Caco-2 (cell line): Measurements from ENCODE around the gene FBLN5. TPM values are rescaled to one million over a fixed set of nuclear protein-coding genes. Genes with fewer than 3 reads are reported as not detected.

ENCODE experiments used
- BruUV-seq: library from RNA; stranded (reverse); fragments of 400-500 nt; replicated peaks from 2 replicates; lab custom pipeline; 2021; lab: Mats Ljungman, UMichigan
- CTCF ChIA-PET: fragments of 300-600 bp; sonication (Branson Sonifier 250); formaldehyde crosslinking; loops from one replicate; lab custom pipeline; 2022; ENCODE audit warnings: antibody characterized with exemption; lab: Charles Lee
- POLR2A ChIA-PET: fragments of 300-600 bp; sonication (Branson Sonifier 250); formaldehyde crosslinking; loops from one replicate; lab custom pipeline; 2022; ENCODE audit warnings: antibody characterized with exemption; lab: Charles Lee
- DNase-seq, 2 experiments: peaks; one replicate each; pipeline versions ENCODE4 v3.0.0 to v3.0.0-alpha.2; 2020 to 2022
- H3K27me3 ChIP-seq: replicated peaks from 2 replicates; pipeline ENCODE4 v1.6.0; 2011; ENCODE audit warnings: low read length; ENCODE audit not compliant: control insufficient read depth, insufficient read depth
- H3K36me3 ChIP-seq: 2 replicates; pipeline ENCODE4 v1.5.1; 2011; ENCODE audit warnings: low read length; ENCODE audit not compliant: control insufficient read depth, insufficient read depth
- H3K4me1 ChIP-seq: fragments of 250-450 bp; sonication (Bioruptor Pico); 2 replicates; pipeline ENCODE4 v1.5.1; 2020; ENCODE audit warnings: mild to moderate bottlenecking
- H3K4me3 ChIP-seq: 2 replicates; pipeline ENCODE4 v1.5.1; 2011; ENCODE audit warnings: low read depth, mild to moderate bottlenecking, control low read depth, low read length
- H3K9me3 ChIP-seq: fragments of 250-450 bp; sonication (Bioruptor Pico); 2 replicates; pipeline ENCODE4 v1.5.1; 2020; ENCODE audit warnings: mild to moderate bottlenecking, moderate library complexity
- H3K27ac Mint-ChIP-seq: one replicate; pipeline ENCODE4 v1.8.0; 2022; ENCODE audit warnings: mixed read lengths; ENCODE audit not compliant: unreplicated experiment
- H3K27me3 Mint-ChIP-seq: one replicate; pipeline ENCODE4 v1.8.0; 2022; ENCODE audit warnings: mixed read lengths; ENCODE audit not compliant: insufficient read depth, unreplicated experiment
- H3K36me3 Mint-ChIP-seq: one replicate; pipeline ENCODE4 v1.8.0; 2022; ENCODE audit warnings: mild to moderate bottlenecking, mixed read lengths; ENCODE audit not compliant: insufficient read depth, unreplicated experiment
- H3K4me1 Mint-ChIP-seq: one replicate; pipeline ENCODE4 v1.8.0; 2022; ENCODE audit warnings: low read depth, mixed read lengths; ENCODE audit not compliant: unreplicated experiment
- H3K4me3 Mint-ChIP-seq: one replicate; pipeline ENCODE4 v1.8.0; 2022; ENCODE audit warnings: mild to moderate bottlenecking, moderate library complexity, mixed read lengths; ENCODE audit not compliant: unreplicated experiment
- H3K9me3 Mint-ChIP-seq: one replicate; pipeline ENCODE4 v1.8.0; 2022; ENCODE audit warnings: mixed read lengths; ENCODE audit not compliant: unreplicated experiment
- intact Hi-C: fragments of 100-400 bp; cut with micrococcal nuclease; formaldehyde crosslinking; loops from one replicate; pipeline ENCODE4 v1.10.0; 2022; ENCODE audit not compliant: unreplicated experiment
- total RNA-seq: library from RNA; stranded (reverse); gene quantifications from 2 replicates; pipeline ENCODE4 v1.2.3, GENCODE V29; 2022
- TF ChIP-seq, protein P1 (sequence below), 2 experiments: fragments of 200-600 bp in 1 of 2; IDR thresholded peaks; 1 replicate in 1 of 2; 2 replicates in 1 of 2; pipeline versions ENCODE4 v1.5.1 to v1.8.0; 2011 to 2022; ENCODE audit warnings: antibody characterized with exemption in 1 of 2, control low read depth in 1 of 2, inconsistent platforms in 1 of 2, low read depth in 1 of 2, low read length in 1 of 2, mild to moderate bottlenecking in 1 of 2, moderate library complexity in 1 of 2; ENCODE audit not compliant: insufficient read depth in 1 of 2, severe bottlenecking in 1 of 2, unreplicated experiment in 1 of 2

Gene FBLN5
- total RNA-seq, 1 experiment from 2014 or later = 13.9 TPM

DNA sequence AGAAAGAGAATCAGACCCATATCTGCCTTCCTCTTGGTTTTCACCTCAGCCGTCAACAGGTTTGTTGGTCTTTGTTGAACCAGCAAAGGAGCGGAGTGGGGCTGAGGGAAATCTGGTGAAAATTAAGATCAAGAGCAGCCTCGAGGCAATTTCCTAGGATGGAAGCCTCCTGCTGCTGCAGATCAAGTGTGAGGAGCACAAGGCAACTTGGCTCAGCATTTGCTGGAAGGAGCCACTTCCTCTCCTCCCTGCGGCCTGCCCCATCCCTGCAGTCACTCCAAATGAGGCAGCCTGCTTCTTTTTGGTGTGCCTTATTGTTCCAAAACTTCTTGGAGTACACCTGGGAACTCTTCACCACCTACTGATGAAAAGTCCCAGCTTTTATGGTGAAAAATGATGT lies 85.1 kb downstream of the FBLN5 start:
- intact Hi-C loops = no loop called here
- no peak overlapping the region for H3K27ac Mint-ChIP-seq
- no peaks in the 10 kb centered on the region for H3K4me1 Mint-ChIP-seq
- H3K27me3 Mint-ChIP-seq = no peaks in the 10 kb centered on the region
- no peak overlapping the region for H3K4me3 Mint-ChIP-seq
- no TSS peak for BruUV-seq
- H3K4me3 ChIP-seq = no peak overlapping the region
- H3K9me3 Mint-ChIP-seq = no peaks in the 10 kb centered on the region
- no peaks in the 10 kb centered on the region for H3K27me3 ChIP-seq
- ChIA-PET CTCF (no interaction called here), POLR2A (no interaction called here)
- H3K36me3 Mint-ChIP-seq = no peaks in the 10 kb centered on the region
- H3K9me3 ChIP-seq = no peaks in the 10 kb centered on the region
- TF ChIP-seq, protein P1, sequence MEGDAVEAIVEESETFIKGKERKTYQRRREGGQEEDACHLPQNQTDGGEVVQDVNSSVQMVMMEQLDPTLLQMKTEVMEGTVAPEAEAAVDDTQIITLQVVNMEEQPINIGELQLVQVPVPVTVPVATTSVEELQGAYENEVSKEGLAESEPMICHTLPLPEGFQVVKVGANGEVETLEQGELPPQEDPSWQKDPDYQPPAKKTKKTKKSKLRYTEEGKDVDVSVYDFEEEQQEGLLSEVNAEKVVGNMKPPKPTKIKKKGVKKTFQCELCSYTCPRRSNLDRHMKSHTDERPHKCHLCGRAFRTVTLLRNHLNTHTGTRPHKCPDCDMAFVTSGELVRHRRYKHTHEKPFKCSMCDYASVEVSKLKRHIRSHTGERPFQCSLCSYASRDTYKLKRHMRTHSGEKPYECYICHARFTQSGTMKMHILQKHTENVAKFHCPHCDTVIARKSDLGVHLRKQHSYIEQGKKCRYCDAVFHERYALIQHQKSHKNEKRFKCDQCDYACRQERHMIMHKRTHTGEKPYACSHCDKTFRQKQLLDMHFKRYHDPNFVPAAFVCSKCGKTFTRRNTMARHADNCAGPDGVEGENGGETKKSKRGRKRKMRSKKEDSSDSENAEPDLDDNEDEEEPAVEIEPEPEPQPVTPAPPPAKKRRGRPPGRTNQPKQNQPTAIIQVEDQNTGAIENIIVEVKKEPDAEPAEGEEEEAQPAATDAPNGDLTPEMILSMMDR (IDR thresholded peaks at IDR 0.05; ENCODE audit: insufficient read depth in 1 of 2, low read depth in 1 of 2, low read length in 1 of 2, severe bottlenecking in 1 of 2, unreplicated experiment in 1 of 2) = no peak
- H3K36me3 ChIP-seq = no peaks in the 10 kb centered on the region
- DNase-seq = no peak
- no peaks in the 10 kb centered on the region for H3K4me1 ChIP-seq

DNA sequence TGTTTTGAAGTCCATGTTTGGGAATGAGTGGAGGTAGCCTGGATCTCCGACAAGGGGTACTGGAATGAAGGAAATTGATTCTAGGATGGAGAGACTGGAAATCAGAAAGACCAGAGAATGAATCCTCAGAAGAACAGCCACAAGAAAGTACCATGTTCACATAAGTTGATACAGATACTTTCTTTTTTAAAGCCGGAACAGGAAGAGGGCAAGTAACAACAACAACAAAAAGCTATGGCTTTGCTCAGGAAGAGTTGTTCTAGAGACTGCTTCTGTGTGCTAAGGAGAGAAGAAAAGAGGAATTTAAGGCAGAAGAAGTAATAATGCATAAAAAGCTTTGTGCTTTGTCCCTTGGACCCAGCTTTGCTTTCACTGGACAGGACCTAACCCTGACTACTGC lies 86.4 kb downstream of the FBLN5 start:
- no peak overlapping the region for H3K4me3 Mint-ChIP-seq
- TF ChIP-seq, protein P1 (IDR thresholded peaks at IDR 0.05; ENCODE audit: insufficient read depth in 1 of 2, low read depth in 1 of 2, low read length in 1 of 2, severe bottlenecking in 1 of 2, unreplicated experiment in 1 of 2) = no peak
- H3K27me3 ChIP-seq = no peaks in the 10 kb centered on the region
- no peaks in the 10 kb centered on the region for H3K27me3 Mint-ChIP-seq
- H3K36me3 Mint-ChIP-seq = no peaks in the 10 kb centered on the region
- ChIA-PET POLR2A (no interaction called here), CTCF (interaction anchor here (1.5 kb wide), 1 partner anchor 50 kb away, joined by 6 read pairs; no protein-coding TSS in a partner anchor)
- H3K4me1 Mint-ChIP-seq = no peaks in the 10 kb centered on the region
- BruUV-seq = no TSS peak
- no peaks in the 10 kb centered on the region for H3K36me3 ChIP-seq
- intact Hi-C loops = no loop called here
- H3K27ac Mint-ChIP-seq = no peak overlapping the region
- H3K4me3 ChIP-seq = no peak overlapping the region
- H3K9me3 ChIP-seq = no peaks in the 10 kb centered on the region
- DNase-seq = no peak
- no peaks in the 10 kb centered on the region for H3K4me1 ChIP-seq
- no peaks in the 10 kb centered on the region for H3K9me3 Mint-ChIP-seq

- TF ChIP-seq, protein P1 (IDR thresholded peaks at IDR 0.05; ENCODE audit: insufficient read depth in 1 of 2, low read depth in 1 of 2, low read length in 1 of 2, severe bottlenecking in 1 of 2, unreplicated experiment in 1 of 2) = no peak
- Mint-ChIP-seq H3K27ac (no peak overlapping the region), H3K4me1 (no peaks in the 10 kb centered on the region), H3K4me3 (no peak overlapping the region), H3K36me3 (no peaks in the 10 kb centered on the region), H3K27me3 (no peaks in the 10 kb centered on the region), H3K9me3 (no peaks in the 10 kb centered on the region)
- no peaks in the 10 kb centered on the region for H3K9me3 ChIP-seq
- POLR2A ChIA-PET = interaction anchor here (0.6 kb wide), 1 partner anchor 262 kb away, joined by 7 read pairs; the partner anchor contains the start of gene CPSF2
- H3K4me1 ChIP-seq = no peaks in the 10 kb centered on the region
- BruUV-seq = no TSS peak
- CTCF ChIA-PET = interaction anchor here (0.7 to 1.5 kb wide), 2 partner anchors 51 to 210 kb away, joined by 5 to 6 read pairs; no protein-coding TSS in a partner anchor
- DNase-seq = no peak
- H3K36me3 ChIP-seq = no peaks in the 10 kb centered on the region
- no peak overlapping the region for H3K4me3 ChIP-seq
- intact Hi-C loops = no loop called here
- no peaks in the 10 kb centered on the region for H3K27me3 ChIP-seq
Observed at GRCh38 chr14:91860238-91860637, 87.3 kb downstream of the FBLN5 start.
